ENCODE results near the gene HAUS8.

HAUS8 gene

DNA sequence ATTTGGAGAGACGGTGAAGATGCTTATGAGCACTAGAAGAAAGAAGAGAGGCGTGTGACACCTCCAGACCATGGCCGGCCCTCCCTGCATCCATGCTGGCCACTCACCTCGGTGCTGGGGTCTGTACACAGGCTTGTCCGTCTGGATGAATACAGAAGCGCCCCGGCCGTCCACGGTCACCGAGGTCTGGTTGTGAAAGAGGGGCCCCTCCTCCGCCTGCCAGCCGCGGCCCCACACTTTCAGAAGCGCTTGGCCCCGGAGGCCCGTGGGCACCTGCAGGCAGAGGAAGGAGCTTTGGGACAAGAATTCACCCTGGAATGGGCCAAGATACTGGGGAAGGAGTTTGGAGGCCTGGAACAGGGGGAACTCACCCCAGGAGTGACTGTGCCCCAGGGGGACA is 63.8 kb downstream of the HAUS8 start:
- intact Hi-C loops (cut with DNase I), result no loop called here
- no peak for DNase-seq

DNA sequence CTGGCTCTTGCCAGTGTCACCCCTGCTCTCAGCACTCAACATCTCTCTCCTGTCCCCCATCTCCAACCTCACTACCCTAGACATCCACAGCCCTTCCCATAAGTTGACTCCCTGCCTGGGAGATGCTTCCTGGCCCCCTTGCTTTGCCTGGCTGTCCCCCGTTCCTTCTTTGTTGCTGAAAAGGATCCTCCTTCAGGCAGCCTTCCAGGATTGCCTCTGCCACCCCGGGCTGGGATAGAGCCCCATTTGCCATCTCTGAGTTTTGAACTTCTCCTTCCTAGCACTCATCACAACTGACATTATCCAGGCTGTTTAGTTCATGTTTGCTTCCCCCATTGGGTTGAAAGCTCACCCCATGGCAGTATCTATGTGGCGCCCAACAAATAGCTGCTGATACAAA is 68.7 kb downstream of the HAUS8 start:
- intact Hi-C loops (cut with DNase I), result no loop called here
- no peak for DNase-seq

DNA sequence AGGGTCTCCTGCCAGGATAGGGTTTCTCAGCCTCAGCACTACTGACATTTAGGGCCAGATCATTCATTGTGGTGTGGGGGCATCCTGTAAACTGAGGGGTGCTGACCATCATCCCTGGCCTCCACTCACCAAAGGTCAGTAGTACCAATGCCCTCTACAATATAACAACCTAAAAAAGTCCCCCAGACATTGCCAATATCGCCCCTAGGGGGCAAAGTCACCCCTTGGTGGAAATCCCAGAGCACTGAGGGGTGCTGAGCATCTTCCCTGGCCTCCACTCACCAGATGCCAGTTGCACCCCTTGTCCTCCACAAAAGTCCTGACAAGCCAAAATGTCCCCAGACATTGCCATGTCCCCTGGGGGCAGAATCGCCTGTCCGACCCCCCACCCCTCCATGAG is 70.3 kb downstream of the HAUS8 start:
- intact Hi-C loops (cut with DNase I), result no loop called here
- DNase-seq, result peak in 1 of 10 donors; percentile 27

DNA sequence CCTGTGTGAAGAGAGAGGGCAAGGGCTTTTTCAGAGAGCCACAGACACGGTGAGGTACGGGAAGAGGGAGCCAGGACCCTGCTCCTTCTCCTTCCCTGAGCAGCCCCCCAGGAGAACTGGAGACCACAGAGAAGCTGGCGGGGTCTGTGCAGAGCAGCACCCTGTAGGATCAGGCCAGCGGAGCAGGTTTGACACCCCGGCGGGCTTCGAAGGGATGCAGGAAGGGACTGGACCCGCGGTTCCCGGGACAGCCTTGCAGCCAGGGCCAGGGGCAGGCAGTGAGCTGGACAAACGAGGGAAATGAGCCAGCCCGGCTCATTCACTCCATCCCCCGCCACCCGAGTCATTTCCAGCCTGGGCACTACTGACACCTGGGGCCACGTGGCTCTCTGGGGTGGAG is 70.9 kb downstream of the HAUS8 start:
- intact Hi-C loops (cut with DNase I), result no loop called here

DNA sequence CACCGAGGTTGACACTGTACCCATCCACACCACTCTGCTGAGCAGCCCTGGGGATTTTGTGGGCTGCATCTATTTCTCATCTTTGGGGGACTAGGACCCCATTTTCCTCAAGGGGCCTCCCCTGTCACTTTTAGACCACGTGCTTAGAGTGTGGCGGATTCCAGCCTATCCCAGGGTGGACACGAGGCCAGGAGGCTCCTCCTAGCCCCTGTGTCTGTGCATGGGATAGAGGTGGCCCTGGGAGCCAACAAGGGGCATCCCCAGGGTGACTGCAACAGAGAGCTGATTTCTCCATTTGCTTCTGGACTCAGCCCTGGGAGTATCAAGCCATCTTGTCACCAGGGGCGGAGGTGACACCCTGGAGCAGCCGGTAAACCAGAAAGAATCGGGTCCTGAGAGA is 72.8 kb downstream of the HAUS8 start:
- peak in 1 of 10 donors; percentile 54 for DNase-seq
- intact Hi-C loops (cut with DNase I), result no loop called here

More for the DNA sequence above, 70.9 kb downstream of the HAUS8 start:
- peak in 2 of 10 donors; percentile 41 to 69 for DNase-seq

DNA sequence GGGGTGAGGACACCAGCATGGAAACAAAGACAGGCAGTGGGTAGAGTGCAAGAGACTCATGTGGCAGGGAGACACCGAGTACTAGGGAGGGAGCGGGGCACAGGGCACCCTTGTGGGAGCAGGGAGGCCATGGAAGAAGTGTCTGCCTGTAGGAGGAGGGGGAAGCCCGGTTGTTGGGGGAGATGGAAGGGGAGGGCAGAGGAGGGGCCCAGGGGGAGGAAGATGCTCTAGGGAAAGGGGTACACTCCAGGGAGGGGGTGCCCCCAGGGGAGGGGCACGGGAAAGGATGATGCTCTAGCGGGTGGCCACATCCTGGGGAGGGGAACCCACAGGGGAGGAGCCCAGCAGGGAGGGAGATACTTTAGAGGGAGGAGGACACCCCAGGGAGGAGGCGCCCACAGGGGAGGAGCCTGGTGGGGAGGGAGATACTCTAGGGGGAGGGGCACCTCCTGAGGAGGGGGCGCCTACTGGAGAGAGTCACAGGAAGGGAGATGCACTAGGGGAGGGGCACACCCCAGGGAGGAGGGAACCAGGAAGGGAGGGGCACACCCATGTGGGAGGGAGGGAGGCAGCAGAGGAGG is 73.6 kb downstream of the HAUS8 start:
- DNase-seq, result peak in 2 of 10 donors; percentile 39 to 64
- intact Hi-C loops (cut with DNase I), result no loop called here

Measured in posterior cingulate gyrus (tissue), 11 donors.